ENCODE data around the gene CPM.

The CPM gene

GRCh38 chr12:68861890-68862289 is 71.1 kb downstream of the CPM start:
- no peak for DNase-seq (ENCODE audit: insufficient read length)
- TF ChIP-seq POLR2A (IDR thresholded peaks at IDR 0.05; ENCODE audit: low read depth, low read length) (no peak), TAF1 (IDR thresholded peaks at IDR 0.05; ENCODE audit: borderline replicate concordance, low read depth, low read length) (no peak), POLR2AphosphoS5 (IDR thresholded peaks at IDR 0.05; ENCODE audit: low read depth, low read length) (no peak)
- FAIRE-seq = no peak

GRCh38 chr12:68856510-68856909 is 76.5 kb downstream of the CPM start:
- TF ChIP-seq POLR2A (IDR thresholded peaks at IDR 0.05; ENCODE audit: low read depth, low read length) (no peak), POLR2AphosphoS5 (IDR thresholded peaks at IDR 0.05; ENCODE audit: low read depth, low read length) (no peak), TAF1 (IDR thresholded peaks at IDR 0.05; ENCODE audit: borderline replicate concordance, low read depth, low read length) (no peak)
- FAIRE-seq = no peak
- DNase-seq (ENCODE audit: insufficient read length) = no peak

GRCh38 chr12:68855771-68856170 is 77.2 kb downstream of the CPM start:
- FAIRE-seq (no peak), DNase-seq (ENCODE audit: insufficient read length) (no peak)
- TF ChIP-seq POLR2AphosphoS5 (IDR thresholded peaks at IDR 0.05; ENCODE audit: low read depth, low read length) = no peak
- no peak for TF ChIP-seq TAF1 (IDR thresholded peaks at IDR 0.05; ENCODE audit: borderline replicate concordance, low read depth, low read length)
- TF ChIP-seq POLR2A (IDR thresholded peaks at IDR 0.05; ENCODE audit: low read depth, low read length) = no peak

GRCh38 chr12:68855111-68855510 is 77.9 kb downstream of the CPM start:
- FAIRE-seq (no peak), DNase-seq (ENCODE audit: insufficient read length) (no peak)
- no peak for TF ChIP-seq POLR2AphosphoS5 (IDR thresholded peaks at IDR 0.05; ENCODE audit: low read depth, low read length)
- TF ChIP-seq TAF1 (IDR thresholded peaks at IDR 0.05; ENCODE audit: borderline replicate concordance, low read depth, low read length) = no peak
- TF ChIP-seq POLR2A (IDR thresholded peaks at IDR 0.05; ENCODE audit: low read depth, low read length) = no peak

- FAIRE-seq = no peak
- TF ChIP-seq POLR2A (IDR thresholded peaks at IDR 0.05; ENCODE audit: low read depth, low read length) = no peak
- DNase-seq (ENCODE audit: insufficient read length) = no peak
Observed at GRCh38 chr12:68854554-68854953, 78.4 kb downstream of the CPM start.

- FAIRE-seq (no peak), DNase-seq (ENCODE audit: insufficient read length) (no peak)
- TF ChIP-seq TAF1 (IDR thresholded peaks at IDR 0.05; ENCODE audit: borderline replicate concordance, low read depth, low read length) (no peak), POLR2AphosphoS5 (IDR thresholded peaks at IDR 0.05; ENCODE audit: low read depth, low read length) (no peak), POLR2A (IDR thresholded peaks at IDR 0.05; ENCODE audit: low read depth, low read length) (no peak)
Observed at GRCh38 chr12:68854078-68854468, 78.9 kb downstream of the CPM start.

GRCh38 chr12:68853396-68854077 is 79.4 kb downstream of the CPM start:
- no peak for TF ChIP-seq POLR2AphosphoS5 (IDR thresholded peaks at IDR 0.05; ENCODE audit: low read depth, low read length)
- no peak for TF ChIP-seq TAF1 (IDR thresholded peaks at IDR 0.05; ENCODE audit: borderline replicate concordance, low read depth, low read length)
- no peak for TF ChIP-seq POLR2A (IDR thresholded peaks at IDR 0.05; ENCODE audit: low read depth, low read length)
- DNase-seq (ENCODE audit: insufficient read length) (no peak), FAIRE-seq (no peak)

GRCh38 chr12:68851592-68852306 is 81.2 kb downstream of the CPM start:
- FAIRE-seq = no peak
- no peak for DNase-seq (ENCODE audit: insufficient read length)
- TF ChIP-seq POLR2AphosphoS5 (IDR thresholded peaks at IDR 0.05; ENCODE audit: low read depth, low read length) (no peak), TAF1 (IDR thresholded peaks at IDR 0.05; ENCODE audit: borderline replicate concordance, low read depth, low read length) (no peak), POLR2A (IDR thresholded peaks at IDR 0.05; ENCODE audit: low read depth, low read length) (no peak)

- no peak for TF ChIP-seq TAF1 (IDR thresholded peaks at IDR 0.05; ENCODE audit: borderline replicate concordance, low read depth, low read length)
- no peak for TF ChIP-seq POLR2AphosphoS5 (IDR thresholded peaks at IDR 0.05; ENCODE audit: low read depth, low read length)
- TF ChIP-seq POLR2A (IDR thresholded peaks at IDR 0.05; ENCODE audit: low read depth, low read length) = no peak
- FAIRE-seq (no peak), DNase-seq (ENCODE audit: insufficient read length) (no peak)
Observed at GRCh38 chr12:68850390-68850789, 82.6 kb downstream of the CPM start.

- FAIRE-seq (no peak), DNase-seq (ENCODE audit: insufficient read length) (no peak)
- no peak for TF ChIP-seq TAF1 (IDR thresholded peaks at IDR 0.05; ENCODE audit: borderline replicate concordance, low read depth, low read length)
- no peak for TF ChIP-seq POLR2AphosphoS5 (IDR thresholded peaks at IDR 0.05; ENCODE audit: low read depth, low read length)
- no peak; the same call in none of the 2 replicates for TF ChIP-seq POLR2A (IDR thresholded peaks at IDR 0.05; ENCODE audit: low read depth, low read length)
Observed at GRCh38 chr12:68846811-68847210, 86.2 kb downstream of the CPM start.

GRCh38 chr12:68844788-68845695 is 87.9 kb downstream of the CPM start:
- FAIRE-seq = no peak
- no peak; the same call in 1 of the 2 replicates for TF ChIP-seq POLR2A (IDR thresholded peaks at IDR 0.05; ENCODE audit: low read depth, low read length)
- no peak; the same call in none of the 2 replicates for TF ChIP-seq POLR2AphosphoS5 (IDR thresholded peaks at IDR 0.05; ENCODE audit: low read depth, low read length)
- no peak for TF ChIP-seq TAF1 (IDR thresholded peaks at IDR 0.05; ENCODE audit: borderline replicate concordance, low read depth, low read length)
- no peak for DNase-seq (ENCODE audit: insufficient read length)

Measured in GM12892 (cell line).